Measurements from ENCODE around the gene THOC2. TPM values are rescaled to one million over a fixed set of nuclear protein-coding genes. Genes with fewer than 3 reads are reported as not detected.

THOC2 gene
- total and polyA plus RNA-seq, 2 experiments from 2014 or later = 47.8 to 53.4 TPM

DNA sequence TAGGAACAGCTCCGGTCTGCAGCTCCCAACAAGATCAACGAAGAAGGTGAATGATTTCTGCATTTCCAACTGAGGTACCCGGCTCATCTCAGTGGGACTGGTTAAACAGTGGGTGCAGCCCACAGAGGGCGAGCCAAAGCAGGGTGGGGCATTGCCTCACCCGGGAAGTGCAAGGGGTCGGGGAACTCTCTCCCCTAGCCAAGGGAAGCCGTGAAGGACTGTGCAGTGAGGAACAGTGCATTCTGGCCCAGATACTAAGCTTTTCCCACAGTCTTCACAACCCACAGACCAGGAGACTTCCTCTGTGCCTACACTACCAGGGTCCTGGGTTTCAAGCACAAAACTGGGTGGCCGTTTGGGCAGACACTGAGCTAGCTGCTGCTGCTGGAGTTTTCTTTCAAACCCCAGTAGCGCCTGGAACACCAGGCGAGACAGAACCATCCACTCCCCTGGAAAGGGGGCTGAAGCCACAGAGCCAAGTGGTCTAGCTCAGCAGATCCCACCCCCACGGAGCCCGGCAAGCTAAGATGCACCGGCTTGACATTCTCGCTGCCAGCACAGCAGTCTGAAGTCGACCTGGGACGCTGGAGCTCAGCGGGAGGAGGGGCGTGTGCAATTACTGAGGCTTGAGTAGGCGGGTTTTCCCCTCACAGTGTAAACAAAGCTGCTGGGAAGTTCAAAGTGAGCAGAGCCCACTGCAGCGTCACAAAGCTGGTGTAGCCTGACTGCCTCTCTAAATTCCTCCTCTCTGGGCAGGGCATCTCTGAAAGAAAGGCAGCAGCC, 84.6 kb downstream of the THOC2 start:
- no peak overlapping the region for H2AFZ ChIP-seq
- H3K4me1 ChIP-seq (ENCODE audit: insufficient read depth) = peaks cover 6% of the 10 kb centered on the region; the same call in 1 of the 2 replicates
- in situ Hi-C loops (cut with MboI) = no loop called here
- DNase-seq = peak; percentile 44
- no peak overlapping the region for H3K27ac ChIP-seq
- no peaks in the 10 kb centered on the region for H3K9me3 ChIP-seq (ENCODE audit: low read depth)
- H3F3A ChIP-seq (ENCODE audit: insufficient read depth) = no peaks in the 10 kb centered on the region
- no peaks in the 10 kb centered on the region for H3K36me3 ChIP-seq (ENCODE audit: low read depth)
- TF ChIP-seq EZH2 (IDR thresholded peaks at IDR 0.05; ENCODE audit: insufficient read depth, poor library complexity, severe bottlenecking) (no peak), EZH2phosphoT487 (IDR thresholded peaks at IDR 0.05; ENCODE audit: insufficient read depth, low read depth) (no peak)
- no peaks in the 10 kb centered on the region for H3K9me2 ChIP-seq (ENCODE audit: insufficient read depth)
- no peaks in the 10 kb centered on the region for H4K20me1 ChIP-seq (ENCODE audit: insufficient read depth)
- H3K4me3 ChIP-seq = no peak overlapping the region
- H3K4me2 ChIP-seq (ENCODE audit: unreplicated experiment) = no peak overlapping the region
- H3K79me2 ChIP-seq (ENCODE audit: insufficient read depth) = peaks cover 55% of the 10 kb centered on the region
- 43 to 59% methylated on average over 16 of the region's 20 CpGs for WGBS, 2 experiments (ENCODE audit: low coverage in 1 of 2, low lambda C conversion rate in 2 of 2, missing lambda C conversion rate in 2 of 2)
- H3K27me3 ChIP-seq (replicated peaks; ENCODE audit: insufficient read depth) = no peaks in the 10 kb centered on the region
- H3K9ac ChIP-seq = no peak overlapping the region

DNA sequence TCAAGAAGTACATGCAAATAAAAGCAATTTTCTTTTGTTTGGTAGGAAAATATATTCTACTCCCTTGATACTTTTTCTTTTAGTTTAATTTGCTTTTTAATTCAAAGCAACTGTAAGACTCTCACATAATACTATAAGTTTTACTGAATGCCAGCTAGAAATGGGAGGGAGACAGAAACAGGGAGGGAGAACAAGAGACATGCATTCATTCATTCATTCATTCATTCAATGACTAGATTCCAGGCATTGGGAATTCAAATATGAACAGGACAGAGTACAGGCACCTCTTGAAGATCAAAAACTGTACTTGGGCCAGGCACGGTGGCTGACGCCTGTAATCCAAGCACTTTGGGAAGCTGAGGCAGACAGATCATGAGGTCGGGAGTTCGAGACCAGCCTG, 85.6 kb downstream of the THOC2 start:
- H3K27ac ChIP-seq = no peak overlapping the region
- no peaks in the 10 kb centered on the region for H3F3A ChIP-seq (ENCODE audit: insufficient read depth)
- no peak overlapping the region for H3K9ac ChIP-seq
- no peak for DNase-seq
- no peaks in the 10 kb centered on the region for H4K20me1 ChIP-seq (ENCODE audit: insufficient read depth)
- no peaks in the 10 kb centered on the region for H3K9me3 ChIP-seq (ENCODE audit: low read depth)
- no peaks in the 10 kb centered on the region for H3K36me3 ChIP-seq (ENCODE audit: low read depth)
- peaks cover 45% of the 10 kb centered on the region for H3K79me2 ChIP-seq (ENCODE audit: insufficient read depth)
- H3K4me2 ChIP-seq (ENCODE audit: unreplicated experiment) = no peak overlapping the region
- in situ Hi-C loops (cut with MboI) = no loop called here
- H3K4me1 ChIP-seq (ENCODE audit: insufficient read depth) = peaks cover 6% of the 10 kb centered on the region; the same call in 1 of the 2 replicates
- no peak overlapping the region for H3K4me3 ChIP-seq
- 80 to 98% methylated on average over 1 to 4 of the region's 4 CpGs for WGBS, 2 experiments (ENCODE audit: low coverage in 1 of 2, low lambda C conversion rate in 2 of 2, missing lambda C conversion rate in 2 of 2)
- no peak overlapping the region for H2AFZ ChIP-seq
- TF ChIP-seq EZH2 (IDR thresholded peaks at IDR 0.05; ENCODE audit: insufficient read depth, poor library complexity, severe bottlenecking) = no peak
- no peak for TF ChIP-seq EZH2phosphoT487 (IDR thresholded peaks at IDR 0.05; ENCODE audit: insufficient read depth, low read depth)
- no peaks in the 10 kb centered on the region for H3K27me3 ChIP-seq (replicated peaks; ENCODE audit: insufficient read depth)
- no peaks in the 10 kb centered on the region for H3K9me2 ChIP-seq (ENCODE audit: insufficient read depth)

DNA sequence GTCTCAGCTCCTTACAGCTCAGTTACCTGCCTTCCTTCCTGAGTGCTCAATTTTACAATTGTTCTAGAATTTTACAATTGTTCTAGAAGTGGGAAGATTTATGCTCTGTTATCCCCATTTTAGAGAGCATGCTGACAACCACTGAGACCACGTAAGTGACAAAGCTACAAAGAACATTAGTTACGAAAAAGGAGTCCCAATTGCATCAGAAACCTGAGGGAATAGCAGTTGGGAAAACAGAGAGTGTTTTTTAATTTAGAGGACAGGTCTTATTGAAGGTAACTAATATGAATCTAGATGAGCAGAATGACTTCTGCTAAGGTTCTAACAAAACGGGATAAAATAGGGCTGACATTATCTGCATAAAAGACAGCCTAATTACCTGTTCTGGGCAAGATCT, 103.3 kb downstream of the THOC2 start:
- H3K27me3 ChIP-seq (replicated peaks; ENCODE audit: insufficient read depth) = no peaks in the 10 kb centered on the region
- H3K27ac ChIP-seq = no peak overlapping the region
- H3K4me1 ChIP-seq (ENCODE audit: insufficient read depth) = peaks cover 26% of the 10 kb centered on the region
- H3F3A ChIP-seq (ENCODE audit: insufficient read depth) = peaks cover 24% of the 10 kb centered on the region
- no peak for TF ChIP-seq EZH2phosphoT487 (IDR thresholded peaks at IDR 0.05; ENCODE audit: insufficient read depth, low read depth)
- TF ChIP-seq EZH2 (IDR thresholded peaks at IDR 0.05; ENCODE audit: insufficient read depth, poor library complexity, severe bottlenecking) = no peak
- H3K9me2 ChIP-seq (ENCODE audit: insufficient read depth) = no peaks in the 10 kb centered on the region
- in situ Hi-C loops (cut with MboI) = no loop called here
- no peak for DNase-seq
- peaks cover 9% of the 10 kb centered on the region for H3K36me3 ChIP-seq (ENCODE audit: low read depth)
- H3K4me3 ChIP-seq = no peak overlapping the region
- no peaks in the 10 kb centered on the region for H3K9me3 ChIP-seq (ENCODE audit: low read depth)
- H2AFZ ChIP-seq = no peak overlapping the region
- 95 to 100% methylated on average over 3 of the region's 3 CpGs for WGBS, 2 experiments (ENCODE audit: low coverage in 1 of 2, low lambda C conversion rate in 2 of 2, missing lambda C conversion rate in 2 of 2)
- no peaks in the 10 kb centered on the region for H4K20me1 ChIP-seq (ENCODE audit: insufficient read depth)
- H3K4me2 ChIP-seq (ENCODE audit: unreplicated experiment) = no peak overlapping the region
- no peak overlapping the region for H3K9ac ChIP-seq
- no peaks in the 10 kb centered on the region for H3K79me2 ChIP-seq (ENCODE audit: insufficient read depth)

DNA sequence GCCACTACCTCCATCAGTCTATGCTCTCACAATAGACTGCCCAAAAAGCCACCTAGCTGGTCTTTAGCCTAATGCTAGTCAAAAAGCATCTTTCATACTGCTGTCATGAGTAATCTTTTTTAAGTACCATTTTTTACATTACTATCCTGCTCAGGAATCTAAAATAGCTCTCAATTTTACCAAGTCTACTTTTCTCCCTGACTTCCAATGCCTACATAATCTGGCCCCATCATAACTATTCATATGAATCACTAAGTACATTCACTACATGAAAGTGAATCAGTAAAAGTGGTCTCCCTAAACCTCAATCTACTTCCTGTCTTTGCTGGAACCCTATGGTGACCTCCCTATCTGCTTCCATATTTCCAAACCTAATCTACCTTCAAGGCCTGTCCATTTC, 105.9 kb downstream of the THOC2 start:
- TF ChIP-seq EZH2 (IDR thresholded peaks at IDR 0.05; ENCODE audit: insufficient read depth, poor library complexity, severe bottlenecking) (no peak), EZH2phosphoT487 (IDR thresholded peaks at IDR 0.05; ENCODE audit: insufficient read depth, low read depth) (no peak)
- no peaks in the 10 kb centered on the region for H3K27me3 ChIP-seq (replicated peaks; ENCODE audit: insufficient read depth)
- in situ Hi-C loops (cut with MboI) = no loop called here
- no peak overlapping the region for H3K9ac ChIP-seq
- no peaks in the 10 kb centered on the region for H3K9me3 ChIP-seq (ENCODE audit: low read depth)
- peaks cover 24% of the 10 kb centered on the region for H3F3A ChIP-seq (ENCODE audit: insufficient read depth)
- H3K27ac ChIP-seq = peak overlapping the region; percentile 76
- H3K4me2 ChIP-seq (ENCODE audit: unreplicated experiment) = peak overlapping the region; percentile 35
- H2AFZ ChIP-seq = no peak overlapping the region
- peaks cover 21% of the 10 kb centered on the region for H3K36me3 ChIP-seq (ENCODE audit: low read depth)
- DNase-seq = peak; percentile 66
- H3K4me1 ChIP-seq (ENCODE audit: insufficient read depth) = peaks cover 26% of the 10 kb centered on the region
- H3K79me2 ChIP-seq (ENCODE audit: insufficient read depth) = no peaks in the 10 kb centered on the region
- H4K20me1 ChIP-seq (ENCODE audit: insufficient read depth) = no peaks in the 10 kb centered on the region
- H3K9me2 ChIP-seq (ENCODE audit: insufficient read depth) = no peaks in the 10 kb centered on the region
- H3K4me3 ChIP-seq = no peak overlapping the region
